Mammary epithelial cell (primary cell): ENCODE data around the gene INHA.

ENCODE experiments used
- EZH2 ChIP-seq: IDR thresholded peaks from 2 replicates; pipeline ENCODE4 v1.6.1; 2012; ENCODE audit warnings: low read length, inconsistent platforms, borderline replicate concordance
- TF ChIP-seq, protein P1 (sequence below), 2 donors: IDR thresholded peaks in 1 of 2; conservative IDR thresholded peaks in 1 of 2; 2 replicates each; pipeline ENCODE4 v1.5.1; 2011 to 2012; ENCODE audit warnings: inconsistent platforms in 2 of 2, low read length in 2 of 2, mild to moderate bottlenecking in 2 of 2, control low read depth in 1 of 2, low read depth in 1 of 2; ENCODE audit not compliant: insufficient read depth in 1 of 2; ENCODE audit errors: extremely low read depth in 1 of 2

DNA sequence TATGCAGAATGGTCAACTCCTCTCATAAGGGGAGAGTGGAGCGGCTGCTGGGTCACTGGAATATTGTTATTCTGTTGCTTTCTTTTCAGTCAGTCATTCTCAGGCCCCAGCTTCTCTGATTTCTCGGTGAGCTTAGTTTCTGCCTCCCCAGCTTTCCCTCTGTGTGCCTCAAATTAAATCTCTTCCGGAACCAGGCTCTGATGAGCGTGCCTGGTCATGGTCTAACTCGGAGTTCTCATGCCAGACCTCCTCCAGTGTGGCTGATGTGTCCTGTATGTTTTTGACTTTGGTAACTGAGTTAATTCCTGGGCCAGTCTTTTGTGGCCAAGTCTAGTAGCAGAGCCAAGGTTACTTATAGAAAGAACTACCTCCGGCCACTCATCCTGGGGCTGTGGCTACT is 20.6 kb downstream of the INHA start:
- TF ChIP-seq, protein P1, sequence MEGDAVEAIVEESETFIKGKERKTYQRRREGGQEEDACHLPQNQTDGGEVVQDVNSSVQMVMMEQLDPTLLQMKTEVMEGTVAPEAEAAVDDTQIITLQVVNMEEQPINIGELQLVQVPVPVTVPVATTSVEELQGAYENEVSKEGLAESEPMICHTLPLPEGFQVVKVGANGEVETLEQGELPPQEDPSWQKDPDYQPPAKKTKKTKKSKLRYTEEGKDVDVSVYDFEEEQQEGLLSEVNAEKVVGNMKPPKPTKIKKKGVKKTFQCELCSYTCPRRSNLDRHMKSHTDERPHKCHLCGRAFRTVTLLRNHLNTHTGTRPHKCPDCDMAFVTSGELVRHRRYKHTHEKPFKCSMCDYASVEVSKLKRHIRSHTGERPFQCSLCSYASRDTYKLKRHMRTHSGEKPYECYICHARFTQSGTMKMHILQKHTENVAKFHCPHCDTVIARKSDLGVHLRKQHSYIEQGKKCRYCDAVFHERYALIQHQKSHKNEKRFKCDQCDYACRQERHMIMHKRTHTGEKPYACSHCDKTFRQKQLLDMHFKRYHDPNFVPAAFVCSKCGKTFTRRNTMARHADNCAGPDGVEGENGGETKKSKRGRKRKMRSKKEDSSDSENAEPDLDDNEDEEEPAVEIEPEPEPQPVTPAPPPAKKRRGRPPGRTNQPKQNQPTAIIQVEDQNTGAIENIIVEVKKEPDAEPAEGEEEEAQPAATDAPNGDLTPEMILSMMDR (conservative IDR thresholded peaks at IDR 0.05 in 1 of 2, IDR thresholded peaks at IDR 0.05 in 1 of 2; ENCODE audit: extremely low read depth in 1 of 2, insufficient read depth in 1 of 2, low read depth in 1 of 2, low read length in 2 of 2) = no peak
- no peak for TF ChIP-seq EZH2
